Upper lobe of right lung (tissue), 1 donor: ENCODE results near the gene FH. TPM values are rescaled to one million over a fixed set of nuclear protein-coding genes. Genes with fewer than 3 reads are reported as not detected.

Source experiments
- ATAC-seq: fragments of 200-7000 bp; cut with Tn5 transposase; one replicate; pipeline ENCODE4 v1.9.1; 2020; ENCODE audit warnings: mild to moderate bottlenecking, moderate library complexity
- DNase-seq: peaks from one replicate; pipeline ENCODE4 v3.0.0-alpha.2; 2020
- H3K27ac ChIP-seq: fragments of 200-600 bp; one replicate; pipeline ENCODE4 v1.8.0; 2022
- H3K27me3 ChIP-seq: fragments of 200-600 bp; one replicate; pipeline ENCODE4 v1.8.0; 2022; ENCODE audit warnings: mild to moderate bottlenecking
- H3K36me3 ChIP-seq: fragments of 200-600 bp; one replicate; pipeline ENCODE4 v1.8.0; 2022
- H3K4me1 ChIP-seq: fragments of 200-600 bp; one replicate; pipeline ENCODE4 v1.8.0; 2022
- H3K4me3 ChIP-seq: fragments of 200-600 bp; one replicate; pipeline ENCODE4 v1.8.0; 2022; ENCODE audit warnings: mild to moderate bottlenecking
- H3K9me3 ChIP-seq: fragments of 200-600 bp; one replicate; pipeline ENCODE4 v1.8.0; 2022
- intact Hi-C: fragments of 100-400 bp; cut with DNase I; formaldehyde crosslinking; loops from one replicate; pipeline ENCODE4 v1.11.0; 2022
- total RNA-seq: library from RNA; stranded (reverse); fragmentation: NEBNext Ultra II Directional; extraction: Animal tissue kit (Norgen Biotek cat#: 25700); gene quantifications from one replicate; pipeline ENCODE4 v1.2.1, GENCODE V29; 2021
- TF ChIP-seq, protein P1 (sequence below): fragments of 200-600 bp; IDR thresholded peaks from one replicate; pipeline ENCODE4 v1.8.0; 2022; ENCODE audit warnings: antibody characterized with exemption
- donor health status: DM: no; HTN: yes; CAD: no; lungs with severe emphysema.

Gene FH
- total RNA-seq, 1 donor from 2014 or later = 37.4 TPM

DNA sequence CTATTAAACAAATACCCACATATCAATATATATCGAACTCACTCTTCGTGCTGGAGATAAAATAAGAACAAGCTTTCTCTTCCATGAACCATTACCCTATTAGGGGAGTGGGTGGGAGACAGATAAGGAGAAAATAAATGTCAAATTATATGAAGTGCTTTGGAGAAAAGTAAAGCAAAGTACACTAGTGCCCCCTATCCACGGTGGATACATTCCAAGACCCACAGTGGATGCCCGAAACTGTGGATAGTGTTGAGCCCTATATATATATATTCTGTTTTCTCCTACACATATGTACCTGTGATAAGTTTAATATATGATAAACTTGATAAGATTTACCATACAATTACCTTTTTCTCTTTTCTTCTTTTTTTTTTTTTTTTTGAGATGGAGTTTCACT, 54.6 kb downstream of the FH start:
- ATAC-seq (no peak), DNase-seq (no peak)
- Histone ChIP-seq H3K27me3 (no peaks in the 10 kb centered on the region), H3K4me1 (no peaks in the 10 kb centered on the region), H3K4me3 (no peak overlapping the region), H3K9me3 (no peaks in the 10 kb centered on the region), H3K36me3 (no peaks in the 10 kb centered on the region), H3K27ac (no peak overlapping the region)
- intact Hi-C loops = no loop called here
- TF ChIP-seq, protein P1, sequence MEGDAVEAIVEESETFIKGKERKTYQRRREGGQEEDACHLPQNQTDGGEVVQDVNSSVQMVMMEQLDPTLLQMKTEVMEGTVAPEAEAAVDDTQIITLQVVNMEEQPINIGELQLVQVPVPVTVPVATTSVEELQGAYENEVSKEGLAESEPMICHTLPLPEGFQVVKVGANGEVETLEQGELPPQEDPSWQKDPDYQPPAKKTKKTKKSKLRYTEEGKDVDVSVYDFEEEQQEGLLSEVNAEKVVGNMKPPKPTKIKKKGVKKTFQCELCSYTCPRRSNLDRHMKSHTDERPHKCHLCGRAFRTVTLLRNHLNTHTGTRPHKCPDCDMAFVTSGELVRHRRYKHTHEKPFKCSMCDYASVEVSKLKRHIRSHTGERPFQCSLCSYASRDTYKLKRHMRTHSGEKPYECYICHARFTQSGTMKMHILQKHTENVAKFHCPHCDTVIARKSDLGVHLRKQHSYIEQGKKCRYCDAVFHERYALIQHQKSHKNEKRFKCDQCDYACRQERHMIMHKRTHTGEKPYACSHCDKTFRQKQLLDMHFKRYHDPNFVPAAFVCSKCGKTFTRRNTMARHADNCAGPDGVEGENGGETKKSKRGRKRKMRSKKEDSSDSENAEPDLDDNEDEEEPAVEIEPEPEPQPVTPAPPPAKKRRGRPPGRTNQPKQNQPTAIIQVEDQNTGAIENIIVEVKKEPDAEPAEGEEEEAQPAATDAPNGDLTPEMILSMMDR = no peak

GRCh38 chr1:241462391-241462790, 57.2 kb downstream of the FH start:
- intact Hi-C loops = no loop called here
- no peaks in the 10 kb centered on the region for H3K4me1 ChIP-seq
- no peaks in the 10 kb centered on the region for H3K27me3 ChIP-seq
- TF ChIP-seq, protein P1 = no peak
- H3K36me3 ChIP-seq = no peaks in the 10 kb centered on the region
- H3K27ac ChIP-seq = no peak overlapping the region
- ATAC-seq (no peak), DNase-seq (no peak)
- H3K9me3 ChIP-seq = no peaks in the 10 kb centered on the region
- H3K4me3 ChIP-seq = no peak overlapping the region

DNA sequence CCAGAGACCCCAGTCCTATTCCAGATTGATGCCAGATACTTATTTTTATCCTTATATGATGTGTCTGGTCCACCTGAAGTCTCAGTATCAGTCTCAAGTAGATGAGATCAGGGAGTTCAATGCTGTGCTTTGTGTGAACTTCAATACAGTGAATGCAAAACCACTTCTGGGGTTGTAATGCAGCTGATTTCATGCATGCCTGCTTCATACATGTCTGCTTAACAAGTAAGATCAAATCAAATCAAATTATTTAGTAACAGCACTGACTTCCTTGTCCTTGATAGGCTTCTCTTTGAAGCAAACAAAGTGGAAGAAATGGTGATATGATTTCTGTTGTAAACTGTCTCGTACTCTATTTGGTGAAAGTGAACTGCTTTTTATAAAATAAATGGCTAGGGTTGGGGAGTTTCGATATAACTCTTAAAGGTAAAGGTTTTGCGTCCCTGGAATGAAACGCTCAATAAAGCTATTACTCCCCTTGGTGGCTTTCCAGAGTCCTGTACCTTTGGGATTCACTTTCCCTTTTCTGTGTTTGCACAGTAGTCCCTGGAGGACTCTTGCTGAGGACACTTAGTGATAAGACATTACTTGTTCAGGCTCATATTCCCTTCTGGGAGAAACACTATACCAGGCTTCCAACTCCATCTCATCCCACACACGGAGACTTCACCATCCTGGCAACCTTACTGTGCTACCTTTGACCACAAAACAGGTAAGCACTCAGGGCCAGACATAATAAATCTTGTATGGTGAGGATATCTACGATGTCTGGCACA, 59.3 kb downstream of the FH start:
- no peaks in the 10 kb centered on the region for H3K36me3 ChIP-seq
- H3K9me3 ChIP-seq = no peaks in the 10 kb centered on the region
- ATAC-seq (peak; percentile 68), DNase-seq (no peak)
- no peak overlapping the region for H3K27ac ChIP-seq
- intact Hi-C loops = no loop called here
- TF ChIP-seq, protein P1 = no peak
- no peaks in the 10 kb centered on the region for H3K27me3 ChIP-seq
- no peaks in the 10 kb centered on the region for H3K4me1 ChIP-seq
- H3K4me3 ChIP-seq = no peak overlapping the region

GRCh38 chr1:241459186-241459802, 60.3 kb downstream of the FH start:
- Histone ChIP-seq H3K9me3 (no peaks in the 10 kb centered on the region), H3K36me3 (no peaks in the 10 kb centered on the region), H3K4me3 (no peak overlapping the region), H3K4me1 (no peaks in the 10 kb centered on the region), H3K27ac (no peak overlapping the region), H3K27me3 (no peaks in the 10 kb centered on the region)
- ATAC-seq (no peak), DNase-seq (no peak)
- TF ChIP-seq, protein P1 = no peak
- intact Hi-C loops = no loop called here

GRCh38 chr1:241457421-241457820, 62.1 kb downstream of the FH start:
- H3K4me1 ChIP-seq = no peaks in the 10 kb centered on the region
- H3K36me3 ChIP-seq = no peaks in the 10 kb centered on the region
- DNase-seq (no peak), ATAC-seq (no peak)
- no peak overlapping the region for H3K27ac ChIP-seq
- no peak overlapping the region for H3K4me3 ChIP-seq
- H3K27me3 ChIP-seq = no peaks in the 10 kb centered on the region
- TF ChIP-seq, protein P1 = no peak
- no peaks in the 10 kb centered on the region for H3K9me3 ChIP-seq
- intact Hi-C loops = no loop called here
